Measurements from ENCODE around the gene TUBA4A. TPM values are rescaled to one million over a fixed set of nuclear protein-coding genes. Genes with fewer than 3 reads are reported as not detected.
A peak's percentile ranks its signal among the peaks of the same experiment; 100 is the strongest.

TUBA4A gene
- polyA plus RNA-seq, 1 donor from 2014 or later, result not detected

DNA sequence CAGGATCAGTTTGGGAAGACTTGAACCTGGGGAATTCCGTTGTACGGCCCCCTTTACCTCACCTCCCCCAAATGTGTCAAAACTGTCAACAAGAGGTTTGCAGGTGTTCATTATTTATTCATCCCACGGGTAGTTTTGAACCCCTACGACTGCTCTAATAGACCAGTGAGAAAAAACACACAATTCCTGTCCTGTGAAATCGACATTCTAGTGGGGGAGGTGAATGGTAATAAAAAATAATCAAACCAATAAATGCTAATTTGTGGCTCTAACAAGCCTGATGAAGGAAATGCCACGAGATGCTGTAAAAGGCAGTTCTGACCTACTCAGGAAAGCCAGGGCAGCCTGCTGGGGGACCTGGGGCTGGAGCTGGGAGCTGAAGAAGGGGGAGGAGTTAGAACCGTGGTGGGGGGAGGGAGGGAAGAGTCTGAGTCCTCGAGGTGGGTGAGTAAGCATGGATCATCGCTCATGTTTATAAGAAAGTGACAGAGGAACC is 25.0 kb upstream of the TUBA4A start:
- Histone ChIP-seq H2AFZ (ENCODE audit: low read depth, low read length) (no peak overlapping the region), H3K9me2 (ENCODE audit: insufficient read depth, low read length) (no peaks in the 10 kb centered on the region), H3K79me2 (replicated peaks; ENCODE audit: insufficient read depth, low read length) (no peaks in the 10 kb centered on the region), H3F3A (ENCODE audit: insufficient read depth, low read length, poor library complexity, severe bottlenecking) (peaks cover 10% of the 10 kb centered on the region), H3K9ac (ENCODE audit: low read length) (peak overlapping the region; percentile 82), H3K36me3 (ENCODE audit: insufficient read depth, low read length) (no peaks in the 10 kb centered on the region), H3K27me3 (ENCODE audit: insufficient read depth, low read depth, low read length) (no peaks in the 10 kb centered on the region), H4K20me1 (ENCODE audit: insufficient read depth) (no peaks in the 10 kb centered on the region), H3K9me3 (ENCODE audit: low read length) (no peaks in the 10 kb centered on the region), H3K27ac (ENCODE audit: low read length) (peak overlapping the region; percentile 79), H3K4me2 (ENCODE audit: low read length) (peak overlapping the region; percentile 52), H3K4me3 (ENCODE audit: low read length) (peak overlapping the region; percentile 74)
- TF ChIP-seq SMC3 (conservative IDR thresholded peaks at IDR 0.05; ENCODE audit: poor library complexity) (peak; percentile 18), EZH2 (IDR thresholded peaks at IDR 0.05; ENCODE audit: borderline replicate concordance, insufficient read depth, low read length, poor library complexity, severe bottlenecking) (no peak)

DNA sequence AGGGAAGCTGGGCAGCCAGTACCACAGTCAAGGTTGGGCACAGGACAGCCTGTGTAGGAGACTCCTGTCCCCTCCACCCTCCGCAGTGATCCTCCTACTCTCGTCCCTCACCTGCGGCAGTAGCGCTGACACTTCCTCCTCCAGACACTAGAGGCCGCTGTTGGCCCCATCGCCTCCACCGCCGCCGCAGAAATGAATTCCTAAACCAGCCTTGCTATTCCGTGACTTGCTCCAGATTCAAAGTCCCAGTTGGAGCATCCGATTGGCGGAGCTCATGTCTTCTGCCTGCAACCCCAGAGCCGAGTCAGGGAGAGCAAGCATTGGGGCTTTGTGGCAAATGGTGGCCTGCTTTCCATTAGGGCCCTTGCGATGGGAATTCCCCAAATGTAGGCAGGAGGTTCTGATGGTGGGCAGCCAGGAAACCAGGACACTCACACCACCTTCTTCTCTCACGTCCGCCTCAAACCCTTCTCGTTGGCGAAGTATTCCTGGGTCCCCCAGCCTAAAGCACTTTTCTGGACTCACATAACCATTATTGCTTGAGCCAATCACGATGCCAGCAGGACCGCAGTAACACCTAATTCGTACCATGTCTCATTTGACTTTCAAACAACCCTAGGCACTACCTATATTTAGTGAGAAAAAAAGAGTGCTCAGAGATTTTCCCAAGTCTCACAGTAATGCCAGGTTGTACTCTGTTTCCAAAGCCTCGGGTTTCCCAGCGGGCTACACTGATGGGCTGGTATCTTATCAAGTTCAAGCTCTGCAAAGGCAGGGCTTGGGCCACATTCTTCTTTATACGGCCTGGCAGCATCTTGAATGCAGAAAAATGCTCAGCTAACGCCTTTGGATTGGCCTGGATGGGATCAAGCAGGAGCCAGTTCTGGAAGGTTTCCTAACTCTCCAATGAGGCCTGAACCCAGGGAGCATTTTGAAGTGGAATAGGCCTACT is 24.3 kb upstream of the TUBA4A start:
- peak overlapping the region; percentile 74 for H3K4me3 ChIP-seq (ENCODE audit: low read length)
- no peaks in the 10 kb centered on the region for H3K79me2 ChIP-seq (replicated peaks; ENCODE audit: insufficient read depth, low read length)
- H3K9ac ChIP-seq (ENCODE audit: low read length), result peak overlapping the region; percentile 82
- H3K9me3 ChIP-seq (ENCODE audit: low read length), result no peaks in the 10 kb centered on the region
- H3K36me3 ChIP-seq (ENCODE audit: insufficient read depth, low read length), result no peaks in the 10 kb centered on the region
- H2AFZ ChIP-seq (ENCODE audit: low read depth, low read length), result no peak overlapping the region
- H3K4me2 ChIP-seq (ENCODE audit: low read length), result peak overlapping the region; percentile 15
- H3K27me3 ChIP-seq (ENCODE audit: insufficient read depth, low read depth, low read length), result no peaks in the 10 kb centered on the region
- H3K9me2 ChIP-seq (ENCODE audit: insufficient read depth, low read length), result no peaks in the 10 kb centered on the region
- TF ChIP-seq TAF1 (IDR thresholded peaks at IDR 0.05; ENCODE audit: low read depth) (no peak), POLR2AphosphoS5 (IDR thresholded peaks at IDR 0.05) (no peak), RAD21 (conservative IDR thresholded peaks at IDR 0.05) (peak; percentile 88), SMC3 (conservative IDR thresholded peaks at IDR 0.05; ENCODE audit: poor library complexity) (peak; percentile 86), EP300 (conservative IDR thresholded peaks at IDR 0.05; ENCODE audit: poor library complexity, severe bottlenecking) (peak; percentile 12), MXI1 (conservative IDR thresholded peaks at IDR 0.05; ENCODE audit: poor library complexity, severe bottlenecking) (peak; percentile 35), EZH2 (IDR thresholded peaks at IDR 0.05; ENCODE audit: borderline replicate concordance, insufficient read depth, low read length, poor library complexity, severe bottlenecking) (no peak), REST (IDR thresholded peaks at IDR 0.05; ENCODE audit: borderline replicate concordance) (no peak)
- TF ChIP-seq, protein P1, sequence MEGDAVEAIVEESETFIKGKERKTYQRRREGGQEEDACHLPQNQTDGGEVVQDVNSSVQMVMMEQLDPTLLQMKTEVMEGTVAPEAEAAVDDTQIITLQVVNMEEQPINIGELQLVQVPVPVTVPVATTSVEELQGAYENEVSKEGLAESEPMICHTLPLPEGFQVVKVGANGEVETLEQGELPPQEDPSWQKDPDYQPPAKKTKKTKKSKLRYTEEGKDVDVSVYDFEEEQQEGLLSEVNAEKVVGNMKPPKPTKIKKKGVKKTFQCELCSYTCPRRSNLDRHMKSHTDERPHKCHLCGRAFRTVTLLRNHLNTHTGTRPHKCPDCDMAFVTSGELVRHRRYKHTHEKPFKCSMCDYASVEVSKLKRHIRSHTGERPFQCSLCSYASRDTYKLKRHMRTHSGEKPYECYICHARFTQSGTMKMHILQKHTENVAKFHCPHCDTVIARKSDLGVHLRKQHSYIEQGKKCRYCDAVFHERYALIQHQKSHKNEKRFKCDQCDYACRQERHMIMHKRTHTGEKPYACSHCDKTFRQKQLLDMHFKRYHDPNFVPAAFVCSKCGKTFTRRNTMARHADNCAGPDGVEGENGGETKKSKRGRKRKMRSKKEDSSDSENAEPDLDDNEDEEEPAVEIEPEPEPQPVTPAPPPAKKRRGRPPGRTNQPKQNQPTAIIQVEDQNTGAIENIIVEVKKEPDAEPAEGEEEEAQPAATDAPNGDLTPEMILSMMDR (IDR thresholded peaks at IDR 0.05; ENCODE audit: poor library complexity, severe bottlenecking), result peak; percentile 97
- H4K20me1 ChIP-seq (ENCODE audit: insufficient read depth), result no peaks in the 10 kb centered on the region
- H3K27ac ChIP-seq (ENCODE audit: low read length), result peak overlapping the region; percentile 79
- peaks cover 10% of the 10 kb centered on the region for H3F3A ChIP-seq (ENCODE audit: insufficient read depth, low read length, poor library complexity, severe bottlenecking)

Data from neural cell (in vitro differentiated cells).